Kidney (tissue), 14 donors: ENCODE data around the gene NIN. TPM values are rescaled to one million over a fixed set of nuclear protein-coding genes. Genes with fewer than 3 reads are reported as not detected.

Source experiments
- DNase-seq, 5 donors: peaks; one replicate each; pipeline ENCODE4 v3.0.0-alpha.2; 2013 to 2020
- FAIRE-seq: peaks from 2 replicates; lab custom pipeline; 2012; peaks lifted over from hg19 to GRCh38; lab: Jason Lieb, UNC
- H3K27ac ChIP-seq, 2 donors: one replicate each; pipeline ENCODE4 v1.7.0; 2013; ENCODE audit warnings: low read depth in 2 of 2, low read length in 2 of 2, inconsistent platforms in 1 of 2
- H3K27me3 ChIP-seq: one replicate; pipeline ENCODE4 v1.7.1; 2013; ENCODE audit warnings: low read length, inconsistent platforms; ENCODE audit not compliant: control insufficient read depth, insufficient read depth
- H3K36me3 ChIP-seq, 3 donors: one replicate each; pipeline versions ENCODE4 v1.7.0 to v1.7.1; 2013; ENCODE audit warnings: low read length in 3 of 3, control low read depth in 1 of 3, inconsistent platforms in 1 of 3; ENCODE audit not compliant: insufficient read depth in 3 of 3, control insufficient read depth in 2 of 3
- H3K4me1 ChIP-seq, 3 donors: one replicate each; pipeline versions ENCODE4 v1.7.0 to v1.7.1; 2013; ENCODE audit warnings: low read length in 3 of 3, inconsistent platforms in 1 of 3, low read depth in 1 of 3; ENCODE audit not compliant: control insufficient read depth in 2 of 3, insufficient read depth in 2 of 3
- H3K4me3 ChIP-seq, 3 donors: one replicate each; pipeline versions ENCODE4 v1.7.0 to v1.8.1; 2013; ENCODE audit warnings: low read length in 3 of 3, control low read depth in 1 of 3, inconsistent platforms in 1 of 3
- H3K9ac ChIP-seq, 3 donors: one replicate each; pipeline versions ENCODE4 v1.7.0 to v1.7.1; 2013; ENCODE audit warnings: low read length in 3 of 3, control low read depth in 1 of 3, inconsistent platforms in 1 of 3
- H3K9me3 ChIP-seq, 3 donors: one replicate each; pipeline versions ENCODE4 v1.7.0 to v1.7.1; 2013; ENCODE audit warnings: low read length in 3 of 3, control low read depth in 1 of 3, inconsistent platforms in 1 of 3; ENCODE audit not compliant: control insufficient read depth in 2 of 3, insufficient read depth in 1 of 3
- intact Hi-C: fragments of 100-400 bp; cut with DNase I; formaldehyde crosslinking; loops from one replicate; pipeline ENCODE4 v1.11.1; 2022
- polyA plus RNA-seq: library from polyadenylated mRNA; stranded (reverse); fragments of 350-450 nt; fragmentation: Illumina TruSeq; extraction: RNeasy Lipid Tissue Mini Kit (QIAGEN cat#74804); gene quantifications from one replicate; pipeline ENCODE4 v1.2.3, GENCODE V29; 2014; ENCODE audit warnings: low read depth, low replicate concordance; ENCODE audit not compliant: insufficient read depth
- total RNA-seq: library from RNA; stranded (reverse); fragmentation: NEBNext Ultra II Directional; extraction: Animal tissue kit (Norgen Biotek cat#: 25700); gene quantifications from one replicate; pipeline ENCODE4 v1.2.1, GENCODE V29; 2021
- TF ChIP-seq, protein P1 (sequence below): IDR thresholded peaks from 3 replicates; pipeline ENCODE4 v1.5.1; 2012; ENCODE audit warnings: mild to moderate bottlenecking, moderate library complexity, borderline replicate concordance; ENCODE audit not compliant: insufficient read depth; ENCODE audit errors: extremely low read depth
- donor health status: control.
- donor health status: control.
- donor health status: control.
- donor health status: control.
- donor health status: control.
- donor health status: DM: yes; HTN: yes; CAD: no.
- donor health status: Normal renal cell carcinoma (clear cell type).

Gene NIN
- total and polyA plus RNA-seq, 2 donors from 2014 or later: 3.6 to 40.0 TPM

- TF ChIP-seq, protein P1, sequence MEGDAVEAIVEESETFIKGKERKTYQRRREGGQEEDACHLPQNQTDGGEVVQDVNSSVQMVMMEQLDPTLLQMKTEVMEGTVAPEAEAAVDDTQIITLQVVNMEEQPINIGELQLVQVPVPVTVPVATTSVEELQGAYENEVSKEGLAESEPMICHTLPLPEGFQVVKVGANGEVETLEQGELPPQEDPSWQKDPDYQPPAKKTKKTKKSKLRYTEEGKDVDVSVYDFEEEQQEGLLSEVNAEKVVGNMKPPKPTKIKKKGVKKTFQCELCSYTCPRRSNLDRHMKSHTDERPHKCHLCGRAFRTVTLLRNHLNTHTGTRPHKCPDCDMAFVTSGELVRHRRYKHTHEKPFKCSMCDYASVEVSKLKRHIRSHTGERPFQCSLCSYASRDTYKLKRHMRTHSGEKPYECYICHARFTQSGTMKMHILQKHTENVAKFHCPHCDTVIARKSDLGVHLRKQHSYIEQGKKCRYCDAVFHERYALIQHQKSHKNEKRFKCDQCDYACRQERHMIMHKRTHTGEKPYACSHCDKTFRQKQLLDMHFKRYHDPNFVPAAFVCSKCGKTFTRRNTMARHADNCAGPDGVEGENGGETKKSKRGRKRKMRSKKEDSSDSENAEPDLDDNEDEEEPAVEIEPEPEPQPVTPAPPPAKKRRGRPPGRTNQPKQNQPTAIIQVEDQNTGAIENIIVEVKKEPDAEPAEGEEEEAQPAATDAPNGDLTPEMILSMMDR: no peak
Observed at GRCh38 chr14:50845166-50845565, 14.2 kb upstream of the NIN start.

GRCh38 chr14:50844391-50844790 lies 13.4 kb upstream of the NIN start:
- DNase-seq (no peak), FAIRE-seq (no peak)
- H3K27me3 ChIP-seq: no peaks in the 10 kb centered on the region
- H3K9ac ChIP-seq: no peak overlapping the region
- H3K9me3 ChIP-seq: no peaks in the 10 kb centered on the region
- intact Hi-C loops: no loop called here
- H3K4me1 ChIP-seq: no peaks in the 10 kb centered on the region
- H3K27ac ChIP-seq: no peak overlapping the region
- H3K36me3 ChIP-seq: no peaks in the 10 kb centered on the region
- TF ChIP-seq, protein P1: no peak
- no peak overlapping the region for H3K4me3 ChIP-seq

More at GRCh38 chr14:50845166-50845565, 14.2 kb upstream of the NIN start:
- no peaks in the 10 kb centered on the region for H3K27me3 ChIP-seq
- H3K36me3 ChIP-seq: no peaks in the 10 kb centered on the region
- intact Hi-C loops: no loop called here
- no peak overlapping the region for H3K27ac ChIP-seq
- no peak overlapping the region for H3K4me3 ChIP-seq
- H3K9ac ChIP-seq: no peak overlapping the region
- no peak for FAIRE-seq
- DNase-seq: no peak
- H3K4me1 ChIP-seq: no peaks in the 10 kb centered on the region
- H3K9me3 ChIP-seq: no peaks in the 10 kb centered on the region

- TF ChIP-seq, protein P1: no peak
- Histone ChIP-seq H3K27me3 (no peaks in the 10 kb centered on the region), H3K36me3 (no peaks in the 10 kb centered on the region), H3K9me3 (no peaks in the 10 kb centered on the region), H3K27ac (no peak overlapping the region), H3K4me1 (no peaks in the 10 kb centered on the region), H3K4me3 (no peak overlapping the region), H3K9ac (no peak overlapping the region)
- DNase-seq (no peak), FAIRE-seq (no peak)
- intact Hi-C loops: no loop called here
Observed at GRCh38 chr14:50839691-50840090, 8.7 kb upstream of the NIN start.

GRCh38 chr14:50839048-50839447 lies 8.1 kb upstream of the NIN start:
- no peak overlapping the region for H3K9ac ChIP-seq
- no peak for DNase-seq
- no peaks in the 10 kb centered on the region for H3K4me1 ChIP-seq
- H3K9me3 ChIP-seq: no peaks in the 10 kb centered on the region
- intact Hi-C loops: no loop called here
- H3K4me3 ChIP-seq: no peak overlapping the region
- FAIRE-seq: no peak
- no peaks in the 10 kb centered on the region for H3K36me3 ChIP-seq
- TF ChIP-seq, protein P1: no peak
- H3K27ac ChIP-seq: no peak overlapping the region
- no peaks in the 10 kb centered on the region for H3K27me3 ChIP-seq
